ENCODE data around the gene SENP5. TPM values are rescaled to one million over a fixed set of nuclear protein-coding genes. Genes with fewer than 3 reads are reported as not detected.

Gene SENP5
- total RNA-seq, 4 donors from 2014 or later: 25.2 to 32.5 (median 28.7) TPM

DNA sequence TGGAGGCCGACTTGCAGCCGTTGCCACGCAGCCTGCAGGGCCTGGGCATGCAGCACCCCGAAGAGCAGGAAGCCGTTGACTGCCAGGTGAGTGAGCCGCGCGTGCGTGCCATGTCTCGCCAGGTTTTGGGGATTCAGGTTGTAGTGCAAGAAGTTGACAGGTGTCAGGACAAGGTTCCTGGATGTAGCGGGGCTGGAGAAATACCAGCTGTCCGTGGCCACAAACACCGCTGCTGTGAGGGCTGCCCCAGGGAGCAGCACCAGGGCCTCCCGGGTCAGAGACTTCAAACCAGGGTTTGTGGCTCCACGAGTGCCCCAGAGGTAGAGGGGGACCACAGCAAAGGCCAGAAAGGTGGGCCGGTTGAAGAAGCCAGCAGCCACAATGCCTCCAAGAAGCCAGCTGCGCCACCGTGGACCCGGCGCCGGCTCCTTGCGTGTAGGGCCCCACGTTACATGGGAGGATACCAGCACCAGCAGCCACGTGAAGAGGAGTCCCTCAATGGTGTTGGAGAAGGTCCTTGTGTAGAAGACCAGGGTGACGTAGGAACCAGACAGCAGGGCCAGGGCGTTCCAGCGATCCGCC, 80.2 kb downstream of the SENP5 start:
- 74 to 80% methylated on average over 27 to 28 of the region's 28 CpGs for WGBS, 2 donors
- peak in 1 of 2 donors; percentile 72 for DNase-seq (ENCODE audit: low spot score in 2 of 2)
- H3K4me3 ChIP-seq (ENCODE audit: low read depth, poor library complexity, severe bottlenecking): no peak overlapping the region
- intact Hi-C loops (cut with DNase I; ENCODE audit: low total_unique reads): no loop called here
- TF ChIP-seq POLR2A (IDR thresholded peaks at IDR 0.05): no peak
- TF ChIP-seq, protein P1, sequence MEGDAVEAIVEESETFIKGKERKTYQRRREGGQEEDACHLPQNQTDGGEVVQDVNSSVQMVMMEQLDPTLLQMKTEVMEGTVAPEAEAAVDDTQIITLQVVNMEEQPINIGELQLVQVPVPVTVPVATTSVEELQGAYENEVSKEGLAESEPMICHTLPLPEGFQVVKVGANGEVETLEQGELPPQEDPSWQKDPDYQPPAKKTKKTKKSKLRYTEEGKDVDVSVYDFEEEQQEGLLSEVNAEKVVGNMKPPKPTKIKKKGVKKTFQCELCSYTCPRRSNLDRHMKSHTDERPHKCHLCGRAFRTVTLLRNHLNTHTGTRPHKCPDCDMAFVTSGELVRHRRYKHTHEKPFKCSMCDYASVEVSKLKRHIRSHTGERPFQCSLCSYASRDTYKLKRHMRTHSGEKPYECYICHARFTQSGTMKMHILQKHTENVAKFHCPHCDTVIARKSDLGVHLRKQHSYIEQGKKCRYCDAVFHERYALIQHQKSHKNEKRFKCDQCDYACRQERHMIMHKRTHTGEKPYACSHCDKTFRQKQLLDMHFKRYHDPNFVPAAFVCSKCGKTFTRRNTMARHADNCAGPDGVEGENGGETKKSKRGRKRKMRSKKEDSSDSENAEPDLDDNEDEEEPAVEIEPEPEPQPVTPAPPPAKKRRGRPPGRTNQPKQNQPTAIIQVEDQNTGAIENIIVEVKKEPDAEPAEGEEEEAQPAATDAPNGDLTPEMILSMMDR (IDR thresholded peaks at IDR 0.05): no peak

DNA sequence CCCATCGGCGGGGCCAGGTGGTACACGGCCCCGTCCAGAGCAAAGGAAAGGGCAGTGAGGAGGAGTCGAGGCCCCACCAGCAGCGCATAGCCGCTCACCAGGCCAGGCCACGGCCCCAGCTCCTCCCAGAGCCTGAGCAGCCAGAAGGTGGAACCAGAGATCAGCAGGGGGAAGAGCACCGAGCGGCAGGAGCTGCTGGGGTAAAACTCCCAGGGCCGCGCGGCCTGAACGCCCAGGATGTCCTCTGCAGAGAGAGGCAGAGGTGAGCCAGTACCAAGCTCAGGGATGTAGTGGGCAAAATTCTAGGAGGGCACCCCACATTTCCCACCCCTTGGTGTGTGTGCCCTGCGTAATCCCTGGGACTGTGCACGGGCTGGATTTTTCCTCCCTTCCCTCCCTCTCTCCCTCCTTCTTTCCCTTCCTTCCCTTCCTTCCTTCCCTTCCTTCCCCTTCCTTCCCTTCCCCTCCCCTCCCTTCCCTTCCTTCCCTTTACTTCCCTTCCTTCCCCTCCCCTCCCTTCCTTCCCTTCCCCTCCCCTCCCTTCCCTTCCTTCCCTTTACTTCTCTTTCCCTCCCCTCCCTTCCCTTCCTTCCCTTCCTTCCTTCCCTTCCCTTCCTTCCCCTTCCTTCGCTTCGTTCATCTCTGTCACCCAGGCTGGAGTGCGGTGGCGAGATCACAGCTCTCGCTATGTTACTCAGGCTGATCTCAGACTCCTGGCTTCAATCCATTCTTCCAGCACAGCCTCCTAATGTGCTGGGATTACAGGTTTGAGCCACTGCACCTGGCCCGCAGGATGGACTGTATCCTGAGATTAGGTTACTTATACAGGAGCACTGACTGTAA, 80.9 kb downstream of the SENP5 start:
- DNase-seq (ENCODE audit: low spot score in 2 of 2): no peak
- H3K4me3 ChIP-seq (ENCODE audit: low read depth, poor library complexity, severe bottlenecking): no peak overlapping the region
- intact Hi-C loops (cut with DNase I; ENCODE audit: low total_unique reads): no loop called here
- 59 to 60% methylated on average over 15 to 22 of the region's 22 CpGs for WGBS, 2 donors
- TF ChIP-seq POLR2A (IDR thresholded peaks at IDR 0.05): no peak
- TF ChIP-seq, protein P1 (IDR thresholded peaks at IDR 0.05): no peak

DNA sequence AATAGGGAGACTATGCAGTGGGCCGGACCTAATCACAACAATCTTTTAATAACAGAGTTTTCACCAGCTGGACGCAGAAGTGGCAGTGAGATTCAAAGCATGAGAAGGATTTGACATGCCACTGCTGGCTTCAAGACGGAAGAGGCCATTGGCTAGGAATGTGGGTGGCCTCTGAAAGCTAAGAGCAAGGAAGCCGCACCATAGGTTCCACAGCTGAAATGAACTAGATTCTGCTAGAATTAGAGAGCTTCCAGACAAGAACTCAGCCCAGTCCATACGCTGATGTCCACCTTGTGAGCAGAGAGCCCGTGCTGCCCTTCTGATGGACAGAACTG, 81.5 kb downstream of the SENP5 start:
- WGBS, 2 donors: 87 to 88% methylated on average over 6 of the region's 6 CpGs
- intact Hi-C loops (cut with DNase I; ENCODE audit: low total_unique reads): no loop called here
- H3K4me3 ChIP-seq (ENCODE audit: low read depth, poor library complexity, severe bottlenecking): no peak overlapping the region
- TF ChIP-seq POLR2A (IDR thresholded peaks at IDR 0.05): no peak
- TF ChIP-seq, protein P1 (IDR thresholded peaks at IDR 0.05): no peak
- no peak for DNase-seq (ENCODE audit: low spot score in 2 of 2)

DNA sequence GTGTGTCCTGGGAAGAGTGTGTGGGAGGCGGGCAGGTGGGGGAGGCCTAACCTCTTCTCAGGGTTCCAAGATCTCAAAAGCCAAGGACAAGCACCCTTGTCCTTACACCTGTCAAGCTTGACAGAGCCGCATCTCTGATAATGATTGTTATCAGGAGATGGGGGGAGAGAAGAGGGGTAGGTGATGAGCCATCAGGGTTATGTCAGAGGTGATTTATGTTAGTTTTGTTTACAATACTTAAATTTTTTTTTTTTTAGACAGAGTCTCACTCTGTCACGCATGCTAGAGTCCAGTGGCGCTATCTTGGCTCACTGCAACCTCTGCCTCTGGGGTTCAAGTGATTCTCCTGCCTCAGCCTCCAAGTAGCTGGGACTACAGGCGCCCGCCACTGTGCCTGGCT, 82.0 kb downstream of the SENP5 start:
- intact Hi-C loops (cut with DNase I; ENCODE audit: low total_unique reads): no loop called here
- H3K4me3 ChIP-seq (ENCODE audit: low read depth, poor library complexity, severe bottlenecking): no peak overlapping the region
- WGBS, 2 donors: 93 to 97% methylated on average over 6 of the region's 6 CpGs
- TF ChIP-seq, protein P1 (IDR thresholded peaks at IDR 0.05): no peak
- TF ChIP-seq POLR2A (IDR thresholded peaks at IDR 0.05): no peak
- DNase-seq (ENCODE audit: low spot score in 2 of 2): no peak

DNA sequence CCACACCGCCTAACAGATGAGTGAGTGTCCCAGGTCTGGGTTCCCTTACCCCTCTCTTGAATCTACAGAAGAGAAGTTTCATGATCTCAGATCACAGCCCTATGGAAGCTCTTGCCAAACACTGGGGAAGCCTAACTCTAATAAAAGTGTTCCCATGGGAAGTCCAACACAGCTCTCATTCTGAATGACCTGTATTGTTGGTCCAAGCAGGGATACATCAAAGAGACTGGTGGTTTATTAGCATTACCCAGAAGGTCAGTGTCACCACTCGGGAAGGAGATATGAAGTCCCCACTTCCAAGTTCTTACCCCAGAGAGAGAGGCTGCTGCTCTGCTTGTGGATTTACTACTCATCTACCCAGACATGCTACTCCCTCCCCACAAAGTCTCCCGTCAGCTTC, 83.7 kb downstream of the SENP5 start:
- DNase-seq (ENCODE audit: low spot score in 2 of 2): no peak
- intact Hi-C loops (cut with DNase I; ENCODE audit: low total_unique reads): no loop called here
- TF ChIP-seq POLR2A (IDR thresholded peaks at IDR 0.05): no peak
- TF ChIP-seq, protein P1 (IDR thresholded peaks at IDR 0.05): no peak
- H3K4me3 ChIP-seq (ENCODE audit: low read depth, poor library complexity, severe bottlenecking): no peak overlapping the region
- 93 to 97% methylated on average over 3 of the region's 3 CpGs for WGBS, 2 donors
